GM21723 (cell line): ENCODE data around the gene PSMG1.

Experiments used
- ATAC-seq: cut with Tn5 transposase; IDR thresholded peaks from one replicate; pipeline ENCODE4 v1.9.1; 2021; ENCODE audit warnings: mild to moderate bottlenecking, moderate library complexity; ENCODE audit not compliant: unreplicated experiment

The PSMG1 gene

DNA sequence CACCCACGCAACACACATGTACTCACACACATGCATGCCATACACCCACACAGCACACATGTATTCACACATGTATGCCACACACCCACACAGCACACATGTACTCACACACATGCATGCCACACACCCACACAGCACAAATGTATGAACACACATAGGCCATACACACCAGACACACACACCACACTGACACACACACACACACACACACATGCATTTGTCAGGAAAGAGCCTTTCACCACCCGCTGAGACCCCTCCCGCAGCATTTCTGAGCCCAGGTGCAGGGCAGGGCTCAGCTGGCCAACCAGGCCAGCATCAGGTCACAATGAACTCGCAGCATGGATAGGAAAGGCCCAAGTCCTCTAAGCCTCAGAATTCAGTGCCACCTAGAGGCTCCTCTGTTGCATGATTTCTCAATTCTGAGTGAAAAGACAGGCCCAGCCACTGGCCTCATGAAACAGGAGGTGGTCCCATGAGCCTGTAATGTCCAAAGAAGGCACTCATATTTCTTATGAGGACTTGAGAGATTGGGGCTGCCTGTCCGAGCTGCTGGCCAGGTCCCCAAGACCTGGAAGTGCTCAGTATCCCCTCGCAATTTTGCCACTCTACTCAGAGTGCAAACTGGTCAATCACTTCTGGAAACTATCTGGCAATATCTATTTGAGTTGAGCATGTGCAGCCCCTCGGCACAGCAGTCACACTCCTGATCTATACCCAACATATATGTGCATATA is 57.3 kb downstream of the PSMG1 start:
- no peak for ATAC-seq
